GM12891 (cell line): ENCODE measurements around the gene ZNF516.

ENCODE experiments used
- POLR2A ChIP-seq: IDR thresholded peaks from 2 replicates; pipeline ENCODE4 v1.6.1; 2011; ENCODE audit warnings: low read depth, low read length, control low read depth
- POLR2AphosphoS5 ChIP-seq: IDR thresholded peaks from 2 replicates; pipeline ENCODE4 v1.6.1; 2011; ENCODE audit warnings: low read depth, low read length, control low read depth
- TAF1 ChIP-seq: IDR thresholded peaks from 2 replicates; pipeline ENCODE4 v1.6.1; 2011; ENCODE audit warnings: low read depth, low read length, control low read depth

DNA sequence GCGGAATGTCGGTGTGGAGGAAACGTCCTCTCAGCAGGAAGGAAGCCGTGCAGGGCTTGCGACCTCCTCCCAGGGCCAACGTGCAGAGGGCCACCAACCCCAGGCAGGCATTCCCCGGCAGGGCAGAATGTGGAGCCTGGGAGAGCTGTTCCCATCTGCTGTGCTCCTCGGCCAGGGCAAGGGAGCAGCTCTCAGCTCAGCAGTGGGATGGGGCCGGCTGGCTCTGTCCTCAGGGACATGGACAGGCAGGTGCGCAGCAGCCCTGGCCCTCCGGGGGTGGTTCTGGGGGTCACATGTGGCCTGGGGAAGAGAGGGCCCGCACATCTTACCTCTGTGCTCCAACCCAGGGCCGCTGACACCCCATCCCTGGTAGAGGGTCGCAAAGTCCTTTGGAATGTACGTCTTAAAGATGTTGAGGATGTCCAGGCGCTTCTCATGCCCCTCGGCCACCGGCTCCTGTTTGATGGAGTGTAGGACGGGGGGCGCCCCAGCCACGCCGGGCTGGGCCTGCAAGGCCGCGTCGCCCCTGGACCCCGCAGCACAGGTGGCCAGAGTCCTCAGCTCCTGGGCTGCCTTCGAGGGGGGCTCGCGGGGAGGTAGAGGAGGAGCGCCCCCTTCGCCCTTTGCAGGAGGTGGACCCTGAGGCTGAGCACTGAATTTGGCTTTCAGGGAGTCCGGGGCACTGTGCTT is 116.4 kb downstream of the ZNF516 start:
- TF ChIP-seq POLR2A (no peak), POLR2AphosphoS5 (no peak), TAF1 (no peak)
